GM23338 (cell line): ENCODE results near the gene OVAAL. TPM values are rescaled to one million over a fixed set of nuclear protein-coding genes. Genes with fewer than 3 reads are reported as not detected.

ENCODE experiments used
- ATAC-seq: fragments of 200-7000 bp; cut with Tn5 transposase; 3 replicates; pipeline ENCODE4 v1.9.1; 2020
- DNase-seq: peaks from one replicate; pipeline ENCODE4 v3.0.0-alpha.2; 2015; ENCODE audit warnings: low spot score
- H2AFZ ChIP-seq: fragments of 200-600 bp; sonication (generic); 2 replicates; pipeline ENCODE4 v1.8.0; 2016; ENCODE audit warnings: antibody characterized with exemption, mild to moderate bottlenecking, moderate library complexity
- H3F3A ChIP-seq: fragments of 200-600 bp; sonication (generic); replicated peaks from 2 replicates; pipeline ENCODE4 v1.8.0; 2017; ENCODE audit warnings: antibody characterized with exemption, mixed run types, low read depth
- H3K27ac ChIP-seq: fragments of 200-600 bp; sonication (generic); 2 replicates; pipeline ENCODE4 v1.6.1; 2016; ENCODE audit warnings: low read depth
- H3K27me3 ChIP-seq: fragments of 200-600 bp; sonication (generic); 2 replicates; pipeline ENCODE4 v1.8.0; 2016; ENCODE audit warnings: mild to moderate bottlenecking, mixed run types, moderate library complexity; ENCODE audit not compliant: insufficient read depth
- H3K36me3 ChIP-seq: fragments of 200-600 bp; sonication (generic); 2 replicates; pipeline ENCODE4 v1.8.0; 2016; ENCODE audit warnings: mild to moderate bottlenecking; ENCODE audit not compliant: insufficient read depth
- H3K4me1 ChIP-seq: fragments of 200-600 bp; sonication (generic); 2 replicates; pipeline ENCODE4 v1.8.0; 2016; ENCODE audit warnings: mild to moderate bottlenecking, moderate library complexity; ENCODE audit not compliant: insufficient read depth
- H3K4me2 ChIP-seq: fragments of 200-600 bp; sonication (generic); 2 replicates; pipeline ENCODE4 v1.7.1; 2017; ENCODE audit warnings: mixed run types
- H3K4me3 ChIP-seq: fragments of 200-600 bp; sonication (generic); 2 replicates; pipeline ENCODE4 v1.6.1; 2016; ENCODE audit warnings: mixed run types
- H3K79me2 ChIP-seq: fragments of 200-600 bp; sonication (generic); replicated peaks from 2 replicates; pipeline ENCODE4 v1.8.0; 2017; ENCODE audit warnings: mild to moderate bottlenecking; ENCODE audit not compliant: insufficient read depth
- H3K9me2 ChIP-seq: fragments of 200-600 bp; sonication (generic); 2 replicates; pipeline ENCODE4 v1.8.0; 2017; ENCODE audit not compliant: insufficient read depth
- H4K20me1 ChIP-seq: fragments of 200-600 bp; sonication (generic); replicated peaks from 2 replicates; pipeline ENCODE4 v1.8.0; 2017; ENCODE audit warnings: mild to moderate bottlenecking; ENCODE audit not compliant: insufficient read depth
- H3K27ac Mint-ChIP-seq: 2 replicates; pipeline ENCODE4 v1.8.0; 2020; ENCODE audit warnings: inconsistent platforms, mild to moderate bottlenecking, moderate library complexity, mixed read lengths
- H3K27me3 Mint-ChIP-seq: 3 replicates; pipeline ENCODE4 v1.8.0; 2022; ENCODE audit warnings: low read depth, mild to moderate bottlenecking, moderate library complexity, mixed read lengths, inconsistent platforms; ENCODE audit not compliant: insufficient read depth, poor library complexity
- H3K36me3 Mint-ChIP-seq: 3 replicates; pipeline ENCODE4 v1.8.0; 2021; ENCODE audit warnings: low read depth, mild to moderate bottlenecking, inconsistent platforms, moderate library complexity, mixed read lengths
- H3K4me1 Mint-ChIP-seq: 3 replicates; pipeline ENCODE4 v1.8.0; 2020; ENCODE audit warnings: mild to moderate bottlenecking, inconsistent platforms, mixed read lengths
- H3K4me3 Mint-ChIP-seq: 3 replicates; pipeline ENCODE4 v1.8.0; 2021; ENCODE audit warnings: moderate library complexity, mild to moderate bottlenecking, inconsistent platforms, mixed read lengths
- H3K9me3 Mint-ChIP-seq: 3 replicates; pipeline ENCODE4 v1.8.0; 2020; ENCODE audit warnings: moderate library complexity, mild to moderate bottlenecking, inconsistent platforms, mixed read lengths
- CTCF ChIP-seq, 2 experiments: fragments of 200-600 bp in 1 of 2; sonication (generic) in 1 of 2; conservative IDR thresholded peaks; 2 replicates each; pipeline versions ENCODE4 v1.5.1 to v1.6.1; 2016 to 2017; ENCODE audit warnings: antibody characterized with exemption in 2 of 2, low read depth in 2 of 2, mild to moderate bottlenecking in 2 of 2, moderate library complexity in 1 of 2
- ETS1 ChIP-seq: IDR thresholded peaks from 2 replicates; pipeline ENCODE4 v1.6.1; 2016; ENCODE audit warnings: antibody characterized with exemption
- JUNB ChIP-seq: IDR thresholded peaks from one replicate; pipeline ENCODE4 v1.6.1; 2016; ENCODE audit warnings: antibody characterized with exemption; ENCODE audit not compliant: unreplicated experiment
- POLR2AphosphoS5 ChIP-seq: IDR thresholded peaks from 2 replicates; pipeline ENCODE4 v1.6.1; 2016; ENCODE audit warnings: antibody characterized with exemption, low read depth
- REST ChIP-seq: IDR thresholded peaks from one replicate; pipeline ENCODE4 v1.6.1; 2018; ENCODE audit warnings: antibody characterized with exemption; ENCODE audit not compliant: unreplicated experiment
- STAT1 ChIP-seq: IDR thresholded peaks from one replicate; pipeline ENCODE4 v1.6.1; 2016; ENCODE audit warnings: antibody characterized with exemption; ENCODE audit not compliant: unreplicated experiment
- ZNF331 ChIP-seq: fragments of 250-450 bp; sonication (Bioruptor Pico); IDR thresholded peaks from 2 replicates; pipeline ENCODE4 v1.5.0; 2020; ENCODE audit warnings: low read depth, mild to moderate bottlenecking, moderate library complexity
- ZNF462 ChIP-seq: fragments of 250-450 bp; sonication (Bioruptor Pico); IDR thresholded peaks from 2 replicates; pipeline ENCODE4 v1.5.0; 2020; ENCODE audit warnings: mild to moderate bottlenecking, moderate library complexity
- polyA plus RNA-seq: library from polyadenylated mRNA; unstranded; fragments of >200 nt; fragmentation: Nextera tagmentation; extraction: Ambion mirVana; gene quantifications from 2 replicates; pipeline ENCODE4 v1.2.1, GENCODE V29; 2016
- total RNA-seq: library from RNA; depleted of rRNA; stranded (reverse); fragments of >200 nt; shearing (Covaris generic); gene quantifications from 2 replicates; pipeline ENCODE4 v1.2.3, GENCODE V29; 2014

The OVAAL gene
- total and polyA plus RNA-seq, 2 experiments from 2014 or later = not detected

GRCh38 chr1:180571832-180572636 lies 13.3 kb downstream of the OVAAL start:
- Mint-ChIP-seq H3K27ac (no peak overlapping the region), H3K36me3 (no peaks in the 10 kb centered on the region), H3K27me3 (no peaks in the 10 kb centered on the region), H3K9me3 (no peaks in the 10 kb centered on the region), H3K4me1 (no peaks in the 10 kb centered on the region), H3K4me3 (no peak overlapping the region)
- H3K4me1 ChIP-seq = no peaks in the 10 kb centered on the region
- no peak for DNase-seq
- no peaks in the 10 kb centered on the region for H3F3A ChIP-seq
- no peaks in the 10 kb centered on the region for H3K36me3 ChIP-seq
- ATAC-seq = no peak
- no peaks in the 10 kb centered on the region for H4K20me1 ChIP-seq
- H2AFZ ChIP-seq = no peak overlapping the region
- H3K4me2 ChIP-seq = no peak overlapping the region
- no peak overlapping the region for H3K27ac ChIP-seq
- no peaks in the 10 kb centered on the region for H3K79me2 ChIP-seq
- H3K4me3 ChIP-seq = no peak overlapping the region
- H3K9me2 ChIP-seq = peaks cover 7% of the 10 kb centered on the region; the same call in 1 of the 2 replicates
- TF ChIP-seq ZNF462 (no peak), CTCF (conservative IDR thresholded peaks at IDR 0.05; ENCODE audit: low read depth in 2 of 2) (no peak), REST (no peak), ZNF331 (no peak), JUNB (no peak), POLR2AphosphoS5 (no peak), ETS1 (no peak), STAT1 (no peak)
- H3K27me3 ChIP-seq = no peaks in the 10 kb centered on the region
